Measurements from ENCODE around the gene OSBPL8. TPM values are rescaled to one million over a fixed set of nuclear protein-coding genes. Genes with fewer than 3 reads are reported as not detected.

The OSBPL8 gene
- total and polyA plus RNA-seq, 10 of the 15 experiments (the other 5 are each of a cell fraction or from before 2014, with no cell fraction given) = 10.4 to 58.0 (median 32.0) TPM

DNA sequence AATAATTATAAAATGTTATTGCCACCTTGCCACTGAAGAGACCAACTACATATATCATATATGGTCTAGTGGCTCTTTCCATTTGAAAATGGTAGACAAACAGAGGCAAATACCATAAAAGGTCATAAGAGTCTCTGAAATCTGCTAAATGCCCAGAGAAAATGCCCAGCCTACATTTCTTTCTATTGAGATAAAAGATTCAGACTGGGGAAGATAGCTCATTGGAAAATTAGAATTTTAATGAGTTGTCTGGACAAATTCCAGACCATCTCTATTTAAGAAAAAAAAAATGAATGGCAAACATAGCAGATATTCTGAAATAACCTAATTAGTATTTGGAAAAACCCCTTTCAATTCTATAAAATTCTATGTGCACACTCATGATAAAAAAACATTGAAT, 131.5 kb downstream of the OSBPL8 start (continued):
- no peak for TF ChIP-seq TARDBP (IDR thresholded peaks at IDR 0.05; ENCODE audit: borderline replicate concordance)

DNA sequence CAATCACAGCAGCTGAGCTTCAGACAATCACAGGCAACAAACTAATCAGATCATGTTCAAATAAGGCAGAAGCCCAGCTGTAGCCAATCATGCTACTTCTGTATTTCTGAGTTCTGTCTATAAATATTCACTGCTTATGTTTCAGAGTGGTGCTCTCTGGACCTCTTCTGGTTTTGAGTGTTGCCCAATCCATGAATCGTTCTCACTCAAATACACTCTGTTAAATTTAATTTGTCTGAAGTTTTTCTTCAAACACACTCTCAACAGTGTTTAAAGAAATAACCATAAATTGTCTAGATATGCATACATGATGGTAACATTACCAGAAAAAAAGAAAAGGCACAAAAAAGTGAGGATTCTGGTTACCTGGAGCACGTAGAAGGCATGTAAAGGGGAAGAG, 133.4 kb downstream of the OSBPL8 start:
- FAIRE-seq (no peak), ATAC-seq (no peak), DNase-seq (ENCODE audit: low read depth, low spot score) (no peak)
- Histone ChIP-seq H3K79me2 (ENCODE audit: control insufficient read depth, insufficient read depth, low read length) (no peaks in the 10 kb centered on the region), H2AFZ (ENCODE audit: control insufficient read depth, low read depth, low read length) (no peak overlapping the region), H3K36me3 (ENCODE audit: control insufficient read depth in 2 of 2, insufficient read depth in 2 of 2, low read length in 1 of 2) (no peaks in the 10 kb centered on the region), H3K4me1 (ENCODE audit: control insufficient read depth, insufficient read depth, low read length) (no peaks in the 10 kb centered on the region), H4K20me1 (ENCODE audit: control insufficient read depth, insufficient read depth) (no peaks in the 10 kb centered on the region), H3K9ac (ENCODE audit: control insufficient read depth, insufficient read depth, low read length) (no peak overlapping the region), H3K27ac (ENCODE audit: control insufficient read depth, insufficient read depth) (no peak overlapping the region), H3K4me3 (no peak overlapping the region), H3K9me3 (replicated peaks; ENCODE audit: control insufficient read depth, insufficient read depth, low read length) (peaks cover 3% of the 10 kb centered on the region; the same call in 2 of the 3 replicates), H3K27me3 (replicated peaks in 1 of 2; ENCODE audit: control insufficient read depth in 2 of 2, insufficient read depth in 2 of 2, low read length in 1 of 2) (no peaks in the 10 kb centered on the region), H3K4me2 (ENCODE audit: control insufficient read depth, insufficient read depth) (no peak overlapping the region)
- 85% methylated on average over 2 of the region's 2 CpGs for WGBS (ENCODE audit: insufficient coverage, insufficient replicate concordance, low lambda C conversion rate, missing lambda C conversion rate)
- ChIA-PET RAD21 (ENCODE audit: unreplicated experiment) (interaction anchor here (0.7 kb wide), 1 partner anchor 29 kb away, joined by 3 read pairs; no protein-coding TSS in a partner anchor), SMC1A (ENCODE audit: uncharacterized antibody, unreplicated experiment) (interaction anchor here (1.0 kb wide), 1 partner anchor 17 kb away, joined by 4 read pairs; no protein-coding TSS in a partner anchor), POLR2A (no interaction called here), CTCF (no interaction called here)
- intact Hi-C loops (cut with micrococcal nuclease; ENCODE audit: unreplicated experiment) = no loop called here
- in situ Hi-C loops (cut with MboI) = no loop called here
- BruUV-seq (replicated peaks) = no TSS peak
- TF ChIP-seq, protein P1, sequence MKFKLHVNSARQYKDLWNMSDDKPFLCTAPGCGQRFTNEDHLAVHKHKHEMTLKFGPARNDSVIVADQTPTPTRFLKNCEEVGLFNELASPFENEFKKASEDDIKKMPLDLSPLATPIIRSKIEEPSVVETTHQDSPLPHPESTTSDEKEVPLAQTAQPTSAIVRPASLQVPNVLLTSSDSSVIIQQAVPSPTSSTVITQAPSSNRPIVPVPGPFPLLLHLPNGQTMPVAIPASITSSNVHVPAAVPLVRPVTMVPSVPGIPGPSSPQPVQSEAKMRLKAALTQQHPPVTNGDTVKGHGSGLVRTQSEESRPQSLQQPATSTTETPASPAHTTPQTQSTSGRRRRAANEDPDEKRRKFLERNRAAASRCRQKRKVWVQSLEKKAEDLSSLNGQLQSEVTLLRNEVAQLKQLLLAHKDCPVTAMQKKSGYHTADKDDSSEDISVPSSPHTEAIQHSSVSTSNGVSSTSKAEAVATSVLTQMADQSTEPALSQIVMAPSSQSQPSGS (IDR thresholded peaks at IDR 0.05; ENCODE audit: low read length) = no peak
- no peak for TF ChIP-seq IRF4 (IDR thresholded peaks at IDR 0.05; ENCODE audit: low read depth, low read length)
- TF ChIP-seq, protein P2, sequence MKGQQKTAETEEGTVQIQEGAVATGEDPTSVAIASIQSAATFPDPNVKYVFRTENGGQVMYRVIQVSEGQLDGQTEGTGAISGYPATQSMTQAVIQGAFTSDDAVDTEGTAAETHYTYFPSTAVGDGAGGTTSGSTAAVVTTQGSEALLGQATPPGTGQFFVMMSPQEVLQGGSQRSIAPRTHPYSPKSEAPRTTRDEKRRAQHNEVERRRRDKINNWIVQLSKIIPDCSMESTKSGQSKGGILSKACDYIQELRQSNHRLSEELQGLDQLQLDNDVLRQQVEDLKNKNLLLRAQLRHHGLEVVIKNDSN (IDR thresholded peaks at IDR 0.05; ENCODE audit: borderline replicate concordance, extremely low read length, insufficient read depth, low read depth, low read length) = no peak
- TF ChIP-seq SREBF2 (IDR thresholded peaks at IDR 0.05; ENCODE audit: low read length) = no peak
- TF ChIP-seq, protein P3, sequence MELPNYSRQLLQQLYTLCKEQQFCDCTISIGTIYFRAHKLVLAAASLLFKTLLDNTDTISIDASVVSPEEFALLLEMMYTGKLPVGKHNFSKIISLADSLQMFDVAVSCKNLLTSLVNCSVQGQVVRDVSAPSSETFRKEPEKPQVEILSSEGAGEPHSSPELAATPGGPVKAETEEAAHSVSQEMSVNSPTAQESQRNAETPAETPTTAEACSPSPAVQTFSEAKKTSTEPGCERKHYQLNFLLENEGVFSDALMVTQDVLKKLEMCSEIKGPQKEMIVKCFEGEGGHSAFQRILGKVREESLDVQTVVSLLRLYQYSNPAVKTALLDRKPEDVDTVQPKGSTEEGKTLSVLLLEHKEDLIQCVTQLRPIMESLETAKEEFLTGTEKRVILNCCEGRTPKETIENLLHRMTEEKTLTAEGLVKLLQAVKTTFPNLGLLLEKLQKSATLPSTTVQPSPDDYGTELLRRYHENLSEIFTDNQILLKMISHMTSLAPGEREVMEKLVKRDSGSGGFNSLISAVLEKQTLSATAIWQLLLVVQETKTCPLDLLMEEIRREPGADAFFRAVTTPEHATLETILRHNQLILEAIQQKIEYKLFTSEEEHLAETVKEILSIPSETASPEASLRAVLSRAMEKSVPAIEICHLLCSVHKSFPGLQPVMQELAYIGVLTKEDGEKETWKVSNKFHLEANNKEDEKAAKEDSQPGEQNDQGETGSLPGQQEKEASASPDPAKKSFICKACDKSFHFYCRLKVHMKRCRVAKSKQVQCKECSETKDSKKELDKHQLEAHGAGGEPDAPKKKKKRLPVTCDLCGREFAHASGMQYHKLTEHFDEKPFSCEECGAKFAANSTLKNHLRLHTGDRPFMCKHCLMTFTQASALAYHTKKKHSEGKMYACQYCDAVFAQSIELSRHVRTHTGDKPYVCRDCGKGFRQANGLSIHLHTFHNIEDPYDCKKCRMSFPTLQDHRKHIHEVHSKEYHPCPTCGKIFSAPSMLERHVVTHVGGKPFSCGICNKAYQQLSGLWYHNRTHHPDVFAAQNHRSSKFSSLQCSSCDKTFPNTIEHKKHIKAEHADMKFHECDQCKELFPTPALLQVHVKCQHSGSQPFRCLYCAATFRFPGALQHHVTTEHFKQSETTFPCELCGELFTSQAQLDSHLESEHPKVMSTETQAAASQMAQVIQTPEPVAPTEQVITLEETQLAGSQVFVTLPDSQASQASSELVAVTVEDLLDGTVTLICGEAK (IDR thresholded peaks at IDR 0.05; ENCODE audit: borderline replicate concordance) = no peak
- TF ChIP-seq JUND (IDR thresholded peaks at IDR 0.05; ENCODE audit: low read depth, low read length) = no peak
- TF ChIP-seq, protein P4, sequence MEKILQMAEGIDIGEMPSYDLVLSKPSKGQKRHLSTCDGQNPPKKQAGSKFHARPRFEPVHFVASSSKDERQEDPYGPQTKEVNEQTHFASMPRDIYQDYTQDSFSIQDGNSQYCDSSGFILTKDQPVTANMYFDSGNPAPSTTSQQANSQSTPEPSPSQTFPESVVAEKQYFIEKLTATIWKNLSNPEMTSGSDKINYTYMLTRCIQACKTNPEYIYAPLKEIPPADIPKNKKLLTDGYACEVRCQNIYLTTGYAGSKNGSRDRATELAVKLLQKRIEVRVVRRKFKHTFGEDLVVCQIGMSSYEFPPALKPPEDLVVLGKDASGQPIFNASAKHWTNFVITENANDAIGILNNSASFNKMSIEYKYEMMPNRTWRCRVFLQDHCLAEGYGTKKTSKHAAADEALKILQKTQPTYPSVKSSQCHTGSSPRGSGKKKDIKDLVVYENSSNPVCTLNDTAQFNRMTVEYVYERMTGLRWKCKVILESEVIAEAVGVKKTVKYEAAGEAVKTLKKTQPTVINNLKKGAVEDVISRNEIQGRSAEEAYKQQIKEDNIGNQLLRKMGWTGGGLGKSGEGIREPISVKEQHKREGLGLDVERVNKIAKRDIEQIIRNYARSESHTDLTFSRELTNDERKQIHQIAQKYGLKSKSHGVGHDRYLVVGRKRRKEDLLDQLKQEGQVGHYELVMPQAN (conservative IDR thresholded peaks at IDR 0.05) = no peak

All from GM12878 (cell line).